ENCODE results near the gene OMP. TPM values are rescaled to one million over a fixed set of nuclear protein-coding genes. Genes with fewer than 3 reads are reported as not detected.

OMP gene
- total RNA-seq, 1 experiment from 2014 or later = not detected

DNA sequence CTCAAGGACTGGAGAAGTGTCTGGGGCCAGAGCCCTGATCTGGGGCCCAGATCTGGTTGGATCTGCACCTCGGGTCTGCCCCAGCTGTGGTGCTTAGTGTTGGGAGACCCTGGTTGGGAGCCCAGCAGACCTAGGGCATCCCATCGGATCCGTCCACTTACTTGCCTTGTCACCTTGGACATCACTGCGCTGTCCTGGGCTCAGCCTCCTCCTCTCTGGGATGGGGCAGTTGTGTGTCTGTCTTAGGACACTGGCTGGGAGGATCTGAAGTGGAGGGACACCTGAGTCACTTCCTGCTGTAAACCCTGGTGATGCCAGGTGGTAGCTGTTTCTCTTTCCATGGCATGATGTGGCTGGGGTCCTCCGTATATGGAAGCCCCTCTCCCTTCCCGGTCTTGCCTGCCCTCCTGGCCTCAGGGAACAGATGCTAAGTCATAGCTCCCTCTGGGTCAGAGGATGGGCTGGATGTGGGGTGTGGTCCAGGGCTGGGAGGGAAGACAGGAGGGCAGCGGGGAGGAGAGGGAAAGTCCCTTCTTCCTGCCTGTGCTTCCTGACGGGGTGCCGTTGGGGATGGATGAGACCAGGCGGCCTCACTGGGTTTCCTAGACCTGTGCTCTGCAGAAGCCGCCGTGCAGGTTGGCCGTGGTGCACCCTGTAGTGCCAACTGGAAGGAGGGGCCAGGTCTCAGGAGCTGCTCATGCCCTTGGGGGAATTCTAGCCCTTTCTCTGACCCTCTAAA lies 12.1 kb upstream of the OMP start:
- ChIA-PET POLR2A (interaction anchor here (0.9 to 1.1 kb wide), 3 partner anchors 11 to 171 kb away, joined by 3 to 5 read pairs (median 4); partner anchors contain the start of gene OMP), CTCF (interaction anchor here (0.5 to 8.9 kb wide), 42 partner anchors 10 to 716 kb away, joined by 3 to 108 read pairs (median 6); partner anchors contain the start of gene MYO7A)
- TF ChIP-seq, protein P1, sequence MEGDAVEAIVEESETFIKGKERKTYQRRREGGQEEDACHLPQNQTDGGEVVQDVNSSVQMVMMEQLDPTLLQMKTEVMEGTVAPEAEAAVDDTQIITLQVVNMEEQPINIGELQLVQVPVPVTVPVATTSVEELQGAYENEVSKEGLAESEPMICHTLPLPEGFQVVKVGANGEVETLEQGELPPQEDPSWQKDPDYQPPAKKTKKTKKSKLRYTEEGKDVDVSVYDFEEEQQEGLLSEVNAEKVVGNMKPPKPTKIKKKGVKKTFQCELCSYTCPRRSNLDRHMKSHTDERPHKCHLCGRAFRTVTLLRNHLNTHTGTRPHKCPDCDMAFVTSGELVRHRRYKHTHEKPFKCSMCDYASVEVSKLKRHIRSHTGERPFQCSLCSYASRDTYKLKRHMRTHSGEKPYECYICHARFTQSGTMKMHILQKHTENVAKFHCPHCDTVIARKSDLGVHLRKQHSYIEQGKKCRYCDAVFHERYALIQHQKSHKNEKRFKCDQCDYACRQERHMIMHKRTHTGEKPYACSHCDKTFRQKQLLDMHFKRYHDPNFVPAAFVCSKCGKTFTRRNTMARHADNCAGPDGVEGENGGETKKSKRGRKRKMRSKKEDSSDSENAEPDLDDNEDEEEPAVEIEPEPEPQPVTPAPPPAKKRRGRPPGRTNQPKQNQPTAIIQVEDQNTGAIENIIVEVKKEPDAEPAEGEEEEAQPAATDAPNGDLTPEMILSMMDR (IDR thresholded peaks at IDR 0.05; ENCODE audit: unreplicated experiment) = no peak
- no peaks in the 10 kb centered on the region for H3K27me3 Mint-ChIP-seq (ENCODE audit: insufficient read depth, unreplicated experiment)
- H3K4me1 Mint-ChIP-seq (ENCODE audit: insufficient read depth, unreplicated experiment) = no peaks in the 10 kb centered on the region
- no TSS peak for BruUV-seq (replicated peaks)
- DNase-seq (ENCODE audit: unreplicated experiment) = no peak
- H3K9me3 Mint-ChIP-seq (ENCODE audit: unreplicated experiment) = no peaks in the 10 kb centered on the region
- no peak overlapping the region for H3K4me3 Mint-ChIP-seq (ENCODE audit: unreplicated experiment)
- intact Hi-C loops (cut with micrococcal nuclease) = loop anchor here (1.0 to 10.0 kb wide), 5 partner anchors 24 to 356 kb away; partner anchors contain the start of gene CAPN5
- H3K36me3 Mint-ChIP-seq (ENCODE audit: insufficient read depth, unreplicated experiment) = no peaks in the 10 kb centered on the region
- H3K27ac Mint-ChIP-seq (ENCODE audit: low read depth, unreplicated experiment) = no peak overlapping the region

DNA sequence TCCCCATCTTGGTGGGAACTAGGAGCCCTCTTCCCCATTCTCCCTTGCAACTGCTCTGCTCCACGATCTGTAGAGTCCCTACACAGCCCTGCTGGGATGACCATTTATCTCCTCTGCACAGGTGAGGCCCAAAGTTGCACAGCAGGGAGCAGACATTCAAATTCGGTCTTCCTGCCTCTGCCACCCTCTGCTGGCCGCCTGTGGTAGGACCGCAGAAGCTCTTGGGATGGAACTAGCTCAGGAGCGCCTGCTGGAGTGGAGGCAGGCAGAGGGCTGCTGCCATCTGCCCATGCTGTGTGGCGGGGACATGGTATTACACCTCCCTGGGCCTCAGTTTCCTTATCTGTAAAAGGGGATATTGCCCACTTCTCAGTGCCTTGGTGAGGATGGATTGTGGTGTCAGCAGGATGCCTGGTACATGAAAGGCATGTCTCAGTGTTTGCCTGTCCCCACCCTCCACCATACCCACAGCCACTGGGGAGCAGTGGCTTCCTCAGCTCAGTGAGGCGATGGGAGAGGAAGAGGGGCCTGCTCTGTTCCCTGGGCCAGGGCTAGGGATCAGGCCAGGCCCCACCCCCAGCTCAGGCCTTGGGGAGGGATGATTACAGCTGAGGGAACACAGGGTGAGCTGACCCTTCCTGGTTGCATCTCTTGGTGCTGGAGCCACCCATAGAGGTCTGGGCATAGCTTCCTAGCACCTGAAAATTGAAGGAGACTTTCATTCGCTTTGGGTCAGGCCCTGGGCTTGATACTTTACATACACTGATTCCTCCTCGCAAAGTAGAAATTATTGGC lies 11.3 kb upstream of the OMP start:
- CTCF ChIA-PET = interaction anchor here (0.5 to 8.9 kb wide), 60 partner anchors 8 to 981 kb away, joined by 3 to 108 read pairs (median 4); partner anchors contain the start of genes CAPN5 and MYO7A
- H3K36me3 Mint-ChIP-seq (ENCODE audit: insufficient read depth, unreplicated experiment) = no peaks in the 10 kb centered on the region
- intact Hi-C loops (cut with micrococcal nuclease) = loop anchor here (1.0 to 10.0 kb wide), 5 partner anchors 25 to 357 kb away; partner anchors contain the start of gene CAPN5
- BruUV-seq (replicated peaks) = no TSS peak
- no peak overlapping the region for H3K4me3 Mint-ChIP-seq (ENCODE audit: unreplicated experiment)
- no peak overlapping the region for H3K27ac Mint-ChIP-seq (ENCODE audit: low read depth, unreplicated experiment)
- peak; percentile 77 for DNase-seq (ENCODE audit: unreplicated experiment)
- TF ChIP-seq, protein P1 (IDR thresholded peaks at IDR 0.05; ENCODE audit: unreplicated experiment) = peak; percentile 81
- POLR2A ChIA-PET = interaction anchor here (0.9 to 1.1 kb wide), 3 partner anchors 11 to 171 kb away, joined by 3 to 5 read pairs (median 4); partner anchors contain the start of gene OMP
- no peaks in the 10 kb centered on the region for H3K27me3 Mint-ChIP-seq (ENCODE audit: insufficient read depth, unreplicated experiment)
- no peaks in the 10 kb centered on the region for H3K9me3 Mint-ChIP-seq (ENCODE audit: unreplicated experiment)
- H3K4me1 Mint-ChIP-seq (ENCODE audit: insufficient read depth, unreplicated experiment) = no peaks in the 10 kb centered on the region

DNA sequence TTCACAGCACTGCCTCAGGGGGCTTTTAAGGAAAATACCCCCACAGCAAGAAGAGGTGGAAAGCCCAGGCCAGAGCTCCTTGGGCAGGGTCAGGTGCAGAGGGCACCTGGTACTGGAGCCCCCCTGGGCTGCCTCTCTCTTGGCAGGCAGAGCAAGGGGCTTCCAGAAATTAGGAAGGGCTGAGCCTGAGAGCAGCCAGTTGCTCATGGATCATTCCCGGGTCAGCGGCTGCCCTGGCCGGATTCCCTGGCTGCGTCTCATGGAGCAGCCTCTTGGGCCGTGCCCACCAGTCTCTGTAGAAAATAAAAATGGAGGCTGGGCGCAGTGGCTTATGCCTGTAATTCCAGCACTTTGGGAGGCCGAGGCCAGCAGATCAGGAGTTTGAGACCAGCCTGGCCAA lies 10.3 kb upstream of the OMP start:
- BruUV-seq (replicated peaks) = no TSS peak
- POLR2A ChIA-PET = interaction anchor here (0.6 to 1.1 kb wide), 2 partner anchors 43 to 73 kb away, joined by 3 read pairs; no protein-coding TSS in a partner anchor

More for the DNA sequence above, 10.3 kb upstream of the OMP start:
- Mint-ChIP-seq H3K4me1 (ENCODE audit: insufficient read depth, unreplicated experiment) (no peaks in the 10 kb centered on the region), H3K27ac (ENCODE audit: low read depth, unreplicated experiment) (no peak overlapping the region), H3K9me3 (ENCODE audit: unreplicated experiment) (no peaks in the 10 kb centered on the region), H3K4me3 (ENCODE audit: unreplicated experiment) (no peak overlapping the region), H3K27me3 (ENCODE audit: insufficient read depth, unreplicated experiment) (no peaks in the 10 kb centered on the region), H3K36me3 (ENCODE audit: insufficient read depth, unreplicated experiment) (no peaks in the 10 kb centered on the region)
- DNase-seq (ENCODE audit: unreplicated experiment) = no peak
- TF ChIP-seq, protein P1 (IDR thresholded peaks at IDR 0.05; ENCODE audit: unreplicated experiment) = no peak
- CTCF ChIA-PET = interaction anchor here (0.6 to 8.9 kb wide), 27 partner anchors 9 to 980 kb away, joined by 3 to 108 read pairs (median 6); partner anchors contain the start of gene CAPN5
- intact Hi-C loops (cut with micrococcal nuclease) = loop anchor here (5.0 to 10.0 kb wide), 2 partner anchors 285 to 358 kb away; no protein-coding TSS in a partner anchor

All from MCF 10A (cell line).